Left renal pelvis (tissue), 4 donors: ENCODE measurements around the gene ILF2. TPM values are rescaled to one million over a fixed set of nuclear protein-coding genes. Genes with fewer than 3 reads are reported as not detected.
A peak's percentile ranks its signal among the peaks of the same experiment; 100 is the strongest.

Experiments used
- DNase-seq, 4 donors: peaks; one replicate each; pipeline ENCODE4 v3.0.0-alpha.2; 2013; ENCODE audit warnings: low read depth in 4 of 4, low spot score in 3 of 4
- polyA plus RNA-seq, 4 donors: library from polyadenylated mRNA; unstranded; fragments of 120-200 nt; gene quantifications; one replicate each; pipeline ENCODE4 v1.2.1, GENCODE V29; 2013; ENCODE audit not compliant: insufficient read length in 4 of 4

Gene ILF2
- polyA plus RNA-seq, 4 donors, result 243 to 320 (median 286) TPM

GRCh38 chr1:153629971-153630370 lies 40.8 kb downstream of the ILF2 start:
- no peak for DNase-seq

- no peak for DNase-seq
Observed at GRCh38 chr1:153629343-153629665, 41.5 kb downstream of the ILF2 start.

- DNase-seq, result no peak
Observed at GRCh38 chr1:153628638-153629342, 42.0 kb downstream of the ILF2 start.

GRCh38 chr1:153627715-153628626 lies 42.8 kb downstream of the ILF2 start, which contains the start of gene S100A1:
Gene S100A1 (plus strand): TSS chr1:153628434. CDS start chr1:153630522, 2,088 bp downstream.
- DNase-seq, result no peak

- DNase-seq, result peak; percentile 70 to 83 (median 76)
Observed at GRCh38 chr1:153626904-153627714, 43.7 kb downstream of the ILF2 start, which contains the start of gene S100A13. Gene S100A13 (minus strand): TSS chr1:153627505. CDS start chr1:153626472, 1,033 bp downstream.

GRCh38 chr1:153626477-153626903 lies 44.3 kb downstream of the ILF2 start:
- no peak for DNase-seq

GRCh38 chr1:153624965-153625611 lies 45.7 kb downstream of the ILF2 start:
- DNase-seq, result no peak

- no peak for DNase-seq
Observed at GRCh38 chr1:153623101-153623500, 47.7 kb downstream of the ILF2 start.

GRCh38 chr1:153619171-153619570 lies 51.6 kb downstream of the ILF2 start:
- no peak for DNase-seq

GRCh38 chr1:153617663-153618062 lies 53.1 kb downstream of the ILF2 start:
- no peak for DNase-seq

- DNase-seq, result no peak
Observed at GRCh38 chr1:153616917-153617311, 53.9 kb downstream of the ILF2 start.

GRCh38 chr1:153616144-153616916 lies 54.5 kb downstream of the ILF2 start, which contains the start of gene S100A14:
Gene S100A14 (minus strand): TSS chr1:153616325. CDS start chr1:153615858, 467 bp downstream.
- DNase-seq, result no peak

GRCh38 chr1:153615406-153615805 lies 55.4 kb downstream of the ILF2 start:
- DNase-seq, result no peak

- no peak for DNase-seq
Observed at GRCh38 chr1:153614906-153615305, 55.9 kb downstream of the ILF2 start.

GRCh38 chr1:153614189-153614900 lies 56.4 kb downstream of the ILF2 start:
- no peak for DNase-seq

- no peak for DNase-seq
Observed at GRCh38 chr1:153613406-153613805, 57.4 kb downstream of the ILF2 start.

- DNase-seq, result no peak
Observed at GRCh38 chr1:153612755-153613331, 58.0 kb downstream of the ILF2 start, which contains the start of gene S100A16. Gene S100A16 (minus strand): TSS chr1:153613137. CDS start chr1:153608151, 4,986 bp downstream.

GRCh38 chr1:153612111-153612754 lies 58.6 kb downstream of the ILF2 start:
- no peak for DNase-seq
